Astrocyte (in vitro differentiated cells and primary cell): Measurements from ENCODE around the gene ZDHHC1.

ENCODE experiments used
- EZH2 ChIP-seq: IDR thresholded peaks from 2 replicates; pipeline ENCODE4 v1.6.1; 2012; ENCODE audit warnings: mild to moderate bottlenecking, low read length, inconsistent platforms; ENCODE audit not compliant: insufficient read depth
- TF ChIP-seq, protein P1 (sequence below): IDR thresholded peaks from 2 replicates; pipeline ENCODE4 v1.5.1; 2011; ENCODE audit warnings: low read depth, mild to moderate bottlenecking, inconsistent platforms, low read length, moderate library complexity; ENCODE audit not compliant: insufficient read depth

- no peak for TF ChIP-seq EZH2
- TF ChIP-seq, protein P1, sequence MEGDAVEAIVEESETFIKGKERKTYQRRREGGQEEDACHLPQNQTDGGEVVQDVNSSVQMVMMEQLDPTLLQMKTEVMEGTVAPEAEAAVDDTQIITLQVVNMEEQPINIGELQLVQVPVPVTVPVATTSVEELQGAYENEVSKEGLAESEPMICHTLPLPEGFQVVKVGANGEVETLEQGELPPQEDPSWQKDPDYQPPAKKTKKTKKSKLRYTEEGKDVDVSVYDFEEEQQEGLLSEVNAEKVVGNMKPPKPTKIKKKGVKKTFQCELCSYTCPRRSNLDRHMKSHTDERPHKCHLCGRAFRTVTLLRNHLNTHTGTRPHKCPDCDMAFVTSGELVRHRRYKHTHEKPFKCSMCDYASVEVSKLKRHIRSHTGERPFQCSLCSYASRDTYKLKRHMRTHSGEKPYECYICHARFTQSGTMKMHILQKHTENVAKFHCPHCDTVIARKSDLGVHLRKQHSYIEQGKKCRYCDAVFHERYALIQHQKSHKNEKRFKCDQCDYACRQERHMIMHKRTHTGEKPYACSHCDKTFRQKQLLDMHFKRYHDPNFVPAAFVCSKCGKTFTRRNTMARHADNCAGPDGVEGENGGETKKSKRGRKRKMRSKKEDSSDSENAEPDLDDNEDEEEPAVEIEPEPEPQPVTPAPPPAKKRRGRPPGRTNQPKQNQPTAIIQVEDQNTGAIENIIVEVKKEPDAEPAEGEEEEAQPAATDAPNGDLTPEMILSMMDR = no peak
These were observed 3.2 kb upstream of the ZDHHC1 start for GRCh38 chr16:67419502-67419901.
